ENCODE data around the gene TRIP10. TPM values are rescaled to one million over a fixed set of nuclear protein-coding genes. Genes with fewer than 3 reads are reported as not detected.
A peak's percentile ranks its signal among the peaks of the same experiment; 100 is the strongest.

TRIP10 gene
- total and polyA plus RNA-seq, 2 of the 13 experiments (the other 11 are each of a cell fraction or from before 2014, with no cell fraction given), result 32.5 to 33.2 TPM

GRCh38 chr19:6690160-6690885, 49.2 kb upstream of the TRIP10 start (continued):
- TF ChIP-seq SMC3 (IDR thresholded peaks at IDR 0.05; ENCODE audit: low read length) (no peak), ZNF136 (CRISPR knock-in tag; IDR thresholded peaks at IDR 0.05; ENCODE audit: low read depth) (no peak), AKAP8 (CRISPR knock-in tag; IDR thresholded peaks at IDR 0.05) (no peak), CEBPB (IDR thresholded peaks at IDR 0.05; ENCODE audit: borderline replicate concordance, low read depth, low read length) (no peak), POLR2A (IDR thresholded peaks at IDR 0.05; ENCODE audit: insufficient read depth in 1 of 2, low read depth in 2 of 2, low read length in 2 of 2) (peak; percentile 47 to 53; a peak in 2 of 4 replicates), ETV6 (CRISPR knock-in tag; conservative IDR thresholded peaks at IDR 0.05) (no peak), MAFG (CRISPR knock-in tag; IDR thresholded peaks at IDR 0.05) (no peak), ZNF629 (CRISPR knock-in tag; conservative IDR thresholded peaks at IDR 0.05) (peak; percentile 82), ZNF318 (CRISPR knock-in tag; IDR thresholded peaks at IDR 0.05) (no peak), MAZ (IDR thresholded peaks at IDR 0.05; ENCODE audit: borderline replicate concordance, low read depth, low read length) (no peak), MAZ (CRISPR knock-in tag; IDR thresholded peaks at IDR 0.05; ENCODE audit: low read depth) (no peak), RBFOX2 (IDR thresholded peaks at IDR 0.05; ENCODE audit: low read depth, low read length) (peak; percentile 66), THAP7 (CRISPR knock-in tag; IDR thresholded peaks at IDR 0.05) (no peak), ZNF607 (CRISPR knock-in tag; IDR thresholded peaks at IDR 0.05; ENCODE audit: borderline replicate concordance) (0 out of 2 replicates have a peak, but pooled peaks have one; percentile 34), NCOR1 (IDR thresholded peaks at IDR 0.05; ENCODE audit: borderline replicate concordance, low read length) (no peak), ZNF33B (CRISPR knock-in tag; IDR thresholded peaks at IDR 0.05) (no peak), KLF15 (CRISPR knock-in tag; IDR thresholded peaks at IDR 0.05; ENCODE audit: borderline replicate concordance) (no peak), SKIL (CRISPR knock-in tag; IDR thresholded peaks at IDR 0.05; ENCODE audit: borderline replicate concordance) (no peak)

Data from HepG2 (cell line).